EH (cell line): Measurements from ENCODE around the gene PEAR1.

Source experiments
- DNase-seq: peaks from one replicate; pipeline ENCODE4 v3.0.0-alpha.2; 2015; ENCODE audit warnings: low read depth

Gene PEAR1

DNA sequence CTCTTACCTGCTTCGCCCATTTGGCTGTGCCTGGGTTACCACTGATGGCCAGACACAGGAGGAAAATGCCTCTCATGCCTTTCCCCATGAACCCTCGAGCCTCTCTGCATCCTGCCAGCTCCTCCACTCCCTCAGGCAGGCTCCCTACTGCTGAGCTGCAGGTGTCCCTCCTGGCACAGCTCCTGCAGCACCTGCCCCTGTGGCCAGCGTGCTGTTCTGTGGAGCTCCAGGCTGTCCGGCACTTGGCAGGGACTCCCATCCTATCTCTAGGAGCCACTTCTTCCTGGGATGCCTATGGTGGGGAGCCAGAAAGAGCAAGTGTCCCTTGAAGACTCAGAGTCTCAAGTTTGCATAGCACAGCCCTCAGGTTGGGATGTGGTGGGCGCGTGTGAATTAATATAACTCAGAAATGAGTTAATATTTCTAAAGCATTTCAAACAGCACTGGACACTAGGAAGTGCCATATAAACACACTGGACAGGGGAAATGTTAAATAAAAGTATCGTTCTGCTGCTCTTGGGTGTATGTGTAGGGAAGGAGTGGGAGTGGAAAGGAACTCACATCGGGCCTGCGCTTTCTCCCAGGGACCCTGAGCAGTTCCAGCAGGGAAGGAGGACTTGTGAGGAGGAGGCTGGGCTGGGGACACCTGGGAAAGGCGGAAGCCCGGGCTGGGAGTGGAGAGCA, 29.6 kb downstream of the PEAR1 start:
- no peak for DNase-seq

DNA sequence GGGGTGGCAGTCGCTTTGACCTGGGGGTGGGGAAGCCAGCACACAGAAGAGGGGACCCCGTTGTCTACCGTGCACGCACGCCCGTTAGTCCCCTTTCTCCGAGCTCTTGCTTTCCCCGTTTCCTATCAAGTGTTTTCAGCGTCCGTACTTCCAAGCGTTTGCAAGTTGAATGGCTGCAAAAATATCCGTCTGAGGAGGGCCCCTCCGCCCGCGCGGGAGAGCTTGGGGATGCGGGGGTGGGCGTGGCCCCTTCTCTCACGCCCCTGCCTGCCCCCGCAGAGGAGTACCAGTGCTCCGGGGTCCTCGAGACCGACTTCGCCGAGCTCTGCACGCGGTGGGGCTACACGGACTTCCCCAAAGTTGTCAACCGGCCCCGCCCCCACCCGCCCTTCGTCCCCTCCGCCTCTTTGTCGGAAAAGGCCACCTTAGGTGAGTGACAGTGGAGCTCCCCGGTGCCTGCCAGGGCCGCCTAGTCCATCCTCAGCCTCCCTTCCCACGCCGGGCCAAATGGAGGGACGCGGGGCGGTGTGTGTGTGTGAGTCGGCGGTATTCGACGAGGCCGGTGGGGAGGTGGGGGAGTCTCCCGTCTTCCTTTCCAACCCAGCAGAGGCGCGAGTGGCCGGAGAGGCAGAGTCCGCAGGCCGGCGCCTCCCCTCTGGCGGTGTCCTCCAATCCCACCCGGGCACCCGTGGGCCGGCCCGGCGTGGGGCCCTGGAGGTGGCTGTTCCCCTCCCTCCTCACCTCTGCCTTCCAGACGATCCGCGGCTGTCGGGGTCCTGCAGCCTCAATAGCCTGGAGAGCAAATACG, 30.4 kb downstream of the PEAR1 start:
- DNase-seq = no peak

DNA sequence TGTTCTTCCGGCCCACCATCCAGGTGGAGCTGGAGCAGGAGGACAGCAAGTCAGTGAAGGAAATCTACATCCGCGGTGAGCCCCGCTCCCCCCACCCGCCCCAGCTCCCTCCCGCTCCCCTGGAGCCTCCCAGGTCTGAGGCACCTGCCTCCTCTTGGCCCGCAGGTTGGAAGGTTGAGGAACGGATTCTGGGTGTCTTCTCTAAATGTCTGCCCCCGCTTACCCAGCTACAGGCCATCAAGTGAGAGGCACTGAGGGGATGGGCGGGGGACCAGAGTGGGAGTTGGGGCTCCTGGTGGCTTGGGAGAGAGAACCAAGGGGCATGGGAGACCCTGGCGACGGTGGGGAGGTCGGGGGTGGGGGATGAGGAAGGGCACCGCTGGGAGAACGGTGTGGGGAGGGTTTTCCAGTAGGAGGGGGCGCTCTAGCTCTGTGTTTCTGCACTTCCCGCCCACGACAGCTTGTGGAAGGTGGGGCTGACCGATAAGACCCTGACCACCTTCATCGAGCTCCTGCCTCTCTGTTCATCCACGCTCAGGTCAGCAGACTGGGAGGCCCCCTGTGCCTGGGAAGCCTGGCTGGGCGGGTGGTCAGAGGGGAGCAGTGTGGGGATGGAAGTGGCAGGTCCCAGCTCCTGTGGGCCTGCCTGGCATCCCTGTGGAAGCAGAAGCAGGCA, 31.1 kb downstream of the PEAR1 start:
- DNase-seq = no peak

DNA sequence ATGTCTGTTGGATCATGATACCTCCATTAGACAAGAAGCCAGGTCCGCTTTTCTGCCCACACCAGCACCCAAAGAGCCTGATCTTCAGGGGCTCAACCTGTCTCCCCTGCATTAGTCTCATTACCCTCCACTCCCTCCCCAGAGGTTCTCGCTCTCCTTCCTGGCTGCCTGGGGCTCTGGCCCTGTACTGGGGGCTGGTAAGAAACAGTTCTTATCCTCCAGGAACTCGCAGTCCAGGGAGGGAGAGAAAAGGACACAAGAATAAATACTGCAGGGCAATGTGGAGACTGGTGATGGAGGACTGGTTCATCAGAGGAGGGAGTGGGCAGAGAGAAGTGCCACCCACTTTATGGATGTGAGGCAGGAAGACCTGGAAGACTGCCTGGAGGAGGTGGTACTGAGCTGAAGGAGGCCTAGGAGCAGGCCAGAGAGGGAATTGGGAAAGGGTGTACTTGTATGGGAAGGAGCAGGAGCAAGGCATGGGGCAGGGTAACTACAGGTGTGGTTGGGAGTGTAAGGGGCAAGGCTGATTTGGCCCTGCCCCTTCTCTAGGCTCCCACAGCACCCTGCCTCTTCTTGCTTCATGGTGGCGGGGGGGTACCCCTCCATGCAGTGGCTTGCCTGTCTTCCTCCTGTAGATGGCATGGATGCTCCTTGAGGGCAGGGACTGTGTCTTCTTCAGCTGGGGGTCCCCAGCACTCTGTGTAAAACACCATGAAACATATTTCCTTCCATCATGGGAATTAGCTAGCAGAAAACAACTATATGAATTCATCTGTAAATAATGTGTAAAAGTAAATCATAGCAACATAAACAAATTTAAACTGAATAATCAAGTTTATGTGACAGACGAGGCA, 31.9 kb downstream of the PEAR1 start:
- no peak for DNase-seq

DNA sequence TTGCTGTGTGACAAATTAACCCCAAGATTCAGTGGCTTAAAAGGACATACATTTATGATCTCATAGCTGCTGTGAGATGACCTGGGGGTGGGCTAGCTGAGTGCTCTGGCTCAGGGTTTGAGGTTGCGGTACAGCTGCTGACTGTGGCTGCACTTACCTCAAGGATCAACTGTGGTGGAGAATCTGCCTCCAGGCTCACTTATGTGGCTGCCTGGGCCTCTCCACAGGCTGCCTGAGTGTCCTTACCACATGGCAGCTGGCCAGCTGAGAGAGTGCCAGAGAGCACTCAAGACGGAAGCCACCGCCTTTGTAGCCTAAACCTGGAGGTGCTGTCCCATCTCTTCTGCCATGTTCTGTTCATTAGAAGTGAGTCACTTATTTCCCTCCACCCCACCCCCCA, 32.7 kb downstream of the PEAR1 start:
- peak; percentile 93 for DNase-seq

DNA sequence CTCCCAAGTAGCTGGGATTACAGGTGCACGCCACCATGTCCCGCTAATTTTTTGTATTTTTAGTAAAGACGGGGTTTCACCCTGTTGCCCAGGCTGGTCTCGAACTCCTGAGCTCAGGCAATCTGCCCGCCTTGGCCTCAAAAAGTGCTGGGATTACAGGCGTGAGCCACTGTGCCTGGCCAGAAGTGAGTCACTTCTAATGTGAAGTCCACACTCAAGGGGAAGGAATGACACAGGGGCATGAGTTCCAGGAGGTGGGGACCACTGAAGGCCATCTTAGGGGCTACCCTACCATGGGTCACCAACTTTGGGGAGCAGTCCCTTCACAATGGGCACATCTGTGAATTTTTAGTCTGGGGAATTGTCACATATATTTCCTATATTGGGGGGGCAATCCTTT, 33.2 kb downstream of the PEAR1 start:
- DNase-seq = peak; percentile 52

DNA sequence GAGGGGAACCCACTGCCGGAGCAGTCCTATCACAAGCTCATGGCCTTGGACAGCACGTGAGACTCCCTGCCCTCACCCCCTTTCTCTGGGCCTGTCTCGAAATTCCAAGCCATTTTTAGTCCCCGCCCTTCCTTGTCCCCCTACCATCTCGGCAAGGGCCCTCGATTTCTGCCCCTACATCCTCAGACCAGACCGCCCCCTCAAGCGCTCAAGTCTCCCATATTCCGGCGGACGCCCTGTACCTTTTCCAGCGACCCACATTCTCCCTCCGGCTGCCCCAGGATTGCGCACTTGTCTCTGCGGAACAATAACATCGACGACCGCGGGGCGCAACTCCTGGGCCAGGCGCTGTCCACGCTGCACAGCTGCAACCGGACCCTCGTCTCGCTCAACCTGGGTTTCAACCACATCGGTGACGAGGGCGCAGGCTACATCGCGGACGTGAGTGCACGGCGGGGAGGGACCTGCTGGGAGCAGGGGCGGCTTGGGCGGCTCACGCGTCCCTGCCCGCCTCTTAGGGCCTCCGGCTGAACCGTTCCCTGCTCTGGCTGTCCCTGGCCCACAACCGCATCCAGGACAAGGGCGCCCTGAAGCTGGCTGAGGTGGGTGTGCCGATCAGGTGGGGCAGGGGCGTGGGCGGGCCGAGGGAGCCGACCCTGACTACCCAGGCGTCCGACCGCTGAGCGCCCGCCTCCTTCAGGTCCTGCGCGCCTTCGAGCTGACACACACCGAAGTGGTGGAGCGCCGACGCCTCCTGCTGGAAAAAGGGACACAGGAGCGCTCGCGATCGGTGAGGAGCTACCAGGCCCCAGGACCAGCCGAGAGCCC, 33.9 kb downstream of the PEAR1 start:
- peak; percentile 78 for DNase-seq

DNA sequence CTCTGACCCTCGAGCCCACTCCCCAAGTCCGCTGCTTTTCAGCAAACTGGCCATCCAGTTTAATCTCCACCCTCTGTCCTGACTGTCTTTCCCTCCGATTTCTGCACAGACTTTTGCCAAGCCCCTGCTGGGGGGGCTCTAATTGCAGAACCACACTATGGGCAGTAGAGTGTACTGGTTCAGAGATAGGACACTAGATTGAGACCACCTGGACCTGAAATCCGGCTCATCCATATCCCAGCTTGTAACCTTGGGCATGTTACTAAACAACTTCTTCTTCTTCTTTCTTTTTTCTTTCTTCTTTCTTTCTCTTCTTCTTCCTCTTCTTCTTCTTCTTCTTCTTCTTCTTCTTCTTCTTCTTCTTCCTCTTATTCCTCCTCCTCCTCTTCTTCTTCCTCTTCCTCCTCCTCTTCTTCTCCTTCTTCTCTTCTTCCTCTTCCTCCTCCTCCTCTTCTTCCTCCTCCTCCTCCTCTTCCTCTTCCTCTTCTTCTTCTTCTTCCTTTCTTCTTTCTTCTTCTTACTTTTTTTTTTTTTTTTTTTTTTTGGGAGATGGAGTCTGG, 34.6 kb downstream of the PEAR1 start:
- no peak for DNase-seq

DNA sequence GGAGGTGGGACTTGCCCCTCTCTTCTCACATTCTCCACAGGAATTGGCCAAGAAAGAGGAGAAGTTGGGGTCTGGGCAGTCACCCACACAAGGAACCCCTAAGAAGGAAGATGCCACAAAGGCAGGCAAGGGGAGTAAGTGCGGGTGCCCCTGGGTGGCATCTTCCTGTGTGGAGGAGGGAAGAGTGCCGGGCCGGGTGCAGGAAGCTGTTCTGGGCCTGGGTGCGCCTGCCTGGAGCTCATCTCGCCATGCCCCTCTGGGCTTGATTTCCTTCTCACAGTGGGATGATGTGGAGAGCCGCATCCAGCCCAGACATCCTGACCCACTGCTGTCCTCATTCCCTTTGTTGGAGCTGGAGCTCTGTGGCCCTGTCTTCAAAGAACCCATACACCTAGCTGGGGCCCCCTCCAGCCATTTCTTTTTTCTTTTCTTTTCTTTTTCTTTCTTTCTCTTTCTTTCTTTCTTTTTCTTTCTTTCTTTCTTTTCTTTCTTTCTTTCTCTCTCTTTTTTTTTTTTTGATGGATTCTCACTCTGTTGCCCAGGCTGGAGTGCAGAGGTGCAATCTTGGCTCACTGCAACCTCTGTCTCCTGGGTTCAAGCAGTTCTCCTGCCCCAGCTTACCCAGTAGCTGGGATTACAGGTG, 36.2 kb downstream of the PEAR1 start:
- DNase-seq = no peak

DNA sequence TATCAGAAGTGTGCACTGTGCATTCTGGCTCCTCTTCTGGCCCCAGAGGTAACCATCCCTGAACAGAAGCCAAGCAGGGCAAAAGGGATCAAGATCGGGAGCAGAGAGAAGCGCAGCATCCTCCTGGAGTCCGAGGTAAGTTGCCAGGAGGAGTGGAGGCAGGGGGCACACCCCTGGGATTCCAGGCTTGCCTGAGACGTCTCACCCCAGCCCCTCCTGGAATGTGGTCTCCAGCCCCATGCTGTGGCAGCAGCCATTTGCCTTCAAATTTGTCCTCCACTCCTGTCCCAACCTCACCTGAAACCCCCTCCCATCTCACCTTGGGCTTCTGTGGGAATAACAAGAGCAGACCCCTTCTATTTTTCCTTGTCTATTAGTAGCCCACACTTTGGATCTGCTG, 37.0 kb downstream of the PEAR1 start:
- no peak for DNase-seq

DNA sequence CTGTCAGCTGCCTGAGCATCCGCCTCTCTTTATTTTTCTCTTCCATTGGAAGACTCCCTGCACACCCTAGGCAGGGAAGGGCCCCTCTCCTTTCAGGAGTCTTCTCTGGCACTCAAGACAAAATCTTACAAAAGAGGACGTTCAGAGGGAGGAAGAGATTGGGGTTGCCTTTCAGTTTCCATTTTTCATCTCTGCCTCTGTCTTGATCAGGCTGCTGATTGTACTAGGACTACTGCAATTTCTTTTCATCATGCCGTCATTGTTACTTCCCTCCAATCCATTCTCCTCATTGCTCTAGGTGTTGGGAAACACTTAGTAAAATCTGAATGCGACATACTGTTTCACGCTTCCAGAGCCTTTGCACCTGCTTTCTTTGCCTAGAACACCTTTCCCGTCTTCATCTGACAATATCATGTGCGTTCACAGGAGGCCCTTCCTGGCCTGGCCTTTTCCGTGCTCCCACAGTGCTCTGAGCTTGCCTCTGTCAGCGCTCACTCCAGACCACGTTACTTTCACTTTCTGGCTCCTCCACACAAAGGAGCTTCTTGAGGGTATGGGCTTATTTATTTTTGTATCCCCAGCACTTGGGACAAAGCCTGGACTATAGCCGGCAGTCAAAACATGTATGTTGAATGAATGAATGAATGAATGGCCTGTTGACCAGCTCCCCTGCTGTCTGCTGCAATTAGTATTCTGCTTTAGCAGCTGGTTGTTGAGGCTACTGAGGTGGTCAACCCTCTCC, 37.9 kb downstream of the PEAR1 start:
- peak; percentile 26 for DNase-seq

DNA sequence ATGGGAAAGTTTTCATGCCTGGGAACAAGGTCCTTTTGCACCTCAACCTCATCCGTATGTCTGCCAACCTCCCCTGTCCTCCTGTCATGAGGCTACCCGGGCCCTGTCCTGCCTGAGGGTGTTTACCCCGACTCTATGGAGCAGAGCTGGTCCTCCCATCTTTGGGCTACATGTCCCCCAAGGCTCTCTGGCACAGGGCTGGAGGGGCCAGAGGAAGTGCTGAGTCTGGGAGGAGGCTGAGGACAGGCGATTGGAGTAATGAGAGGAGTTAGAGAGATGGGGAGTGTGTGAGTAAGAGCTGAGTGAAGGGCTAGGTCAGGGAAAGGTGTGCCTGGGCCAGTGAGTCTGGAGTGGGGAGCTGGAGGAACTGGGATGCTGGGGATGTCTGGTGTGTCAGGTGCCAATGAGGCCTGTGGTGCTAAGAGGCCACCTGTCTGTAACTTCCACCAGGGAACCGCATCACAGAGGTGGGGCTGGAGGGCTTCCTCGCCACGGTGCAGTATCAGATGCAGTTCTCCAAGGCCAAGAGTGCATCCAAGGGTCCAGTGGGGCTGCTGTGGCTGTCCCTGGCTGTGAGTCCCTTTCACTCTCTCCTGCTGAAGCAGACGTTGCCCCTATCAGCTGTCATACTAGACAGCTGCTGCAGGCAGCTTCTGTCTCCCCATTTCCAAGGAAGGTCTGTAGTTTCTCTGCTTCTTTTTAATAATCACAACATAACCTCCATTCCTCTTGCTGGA, 38.6 kb downstream of the PEAR1 start:
- DNase-seq = no peak

DNA sequence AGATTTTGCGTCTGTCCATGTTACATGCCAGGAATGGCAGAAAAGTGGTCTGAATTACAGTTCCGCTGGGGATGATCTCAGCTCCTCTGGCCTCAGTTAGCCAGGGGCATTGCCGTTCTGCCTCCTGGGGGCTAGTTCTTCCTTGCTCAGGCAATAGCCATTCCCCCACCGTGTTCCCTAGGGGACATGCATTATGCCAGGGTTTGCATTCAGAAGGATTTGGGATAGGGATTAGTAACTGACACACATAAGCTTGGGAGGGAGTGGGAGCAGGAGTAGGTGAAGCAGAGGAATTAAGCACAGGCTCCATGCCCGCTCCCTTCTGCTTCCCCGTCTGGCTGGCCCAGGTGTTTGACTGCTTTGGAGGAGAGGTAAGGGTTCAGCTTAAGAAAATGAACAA, 39.6 kb downstream of the PEAR1 start:
- no peak for DNase-seq

DNA sequence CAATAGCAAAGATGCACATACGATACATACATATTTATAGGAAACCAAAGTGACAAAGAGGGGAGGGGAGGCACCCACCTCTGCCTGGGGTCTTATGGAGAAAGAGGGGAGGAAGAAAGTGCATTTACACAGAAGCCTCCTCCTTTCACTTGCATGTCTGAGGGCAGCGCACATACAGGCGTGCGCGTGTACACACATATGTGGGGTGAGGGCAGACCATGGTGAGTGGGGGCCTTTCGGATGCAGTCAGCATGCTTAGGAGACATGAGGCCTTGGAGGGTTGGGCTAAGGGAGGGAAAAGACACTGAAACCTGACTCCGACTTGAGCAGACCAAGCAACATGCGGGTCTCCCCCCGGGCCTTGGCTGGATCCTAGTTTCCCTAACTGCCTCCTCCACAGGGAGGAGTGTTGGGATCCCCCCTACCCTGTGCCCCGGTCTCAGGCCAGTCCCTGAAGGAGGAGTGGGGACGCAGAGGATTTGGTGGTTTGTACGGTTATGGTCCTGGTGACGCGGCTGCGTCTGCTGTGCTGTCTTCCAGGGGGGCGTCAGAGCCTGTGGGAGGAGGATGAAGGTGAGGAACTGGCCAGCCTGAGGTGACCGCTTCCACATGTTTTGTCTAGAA, 42.1 kb downstream of the PEAR1 start:
- no peak for DNase-seq

DNA sequence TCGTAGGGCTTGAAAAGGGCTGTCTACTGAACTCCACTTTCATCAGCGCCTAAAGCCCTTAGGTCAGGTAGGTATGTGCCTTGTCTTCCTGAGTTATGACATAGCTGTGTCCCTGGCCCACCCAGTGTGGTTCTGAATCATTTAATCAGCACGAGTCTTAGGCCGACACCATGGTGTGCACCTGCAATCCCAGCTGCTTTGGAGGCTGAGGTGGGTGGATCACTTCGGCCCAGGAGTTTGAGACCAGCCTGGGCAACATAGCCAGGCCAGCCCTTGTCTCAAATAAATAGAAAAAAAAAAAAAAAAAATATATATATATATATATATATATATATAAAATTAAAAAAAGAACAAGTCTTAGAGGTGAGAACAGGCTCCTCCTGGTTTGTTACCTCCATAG, 42.7 kb downstream of the PEAR1 start:
- DNase-seq = no peak

DNA sequence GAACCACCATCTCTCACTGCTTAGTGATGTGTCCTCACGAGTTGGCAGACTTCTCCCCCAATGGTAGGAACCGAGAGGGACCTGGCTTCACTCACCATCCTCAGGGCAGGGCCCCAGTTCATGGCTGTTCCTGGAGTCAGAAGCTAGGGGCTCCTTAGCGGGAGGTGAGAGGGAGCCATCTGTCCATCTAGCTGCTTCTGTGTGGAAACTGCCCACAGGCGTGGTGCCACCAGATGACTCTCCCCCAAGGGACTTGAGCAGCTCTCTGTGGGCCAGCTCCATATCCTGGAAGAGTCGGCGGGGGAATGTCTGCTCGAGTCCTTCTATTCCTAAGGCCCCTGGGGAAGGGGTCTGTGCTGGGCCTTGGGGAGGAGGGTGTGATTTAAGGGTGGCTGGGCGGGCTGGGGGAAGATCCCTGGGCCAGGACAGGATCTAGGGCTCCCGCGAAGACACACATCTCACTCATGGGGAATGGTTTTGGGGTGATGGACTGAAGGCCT, 43.3 kb downstream of the PEAR1 start:
- DNase-seq = no peak

DNA sequence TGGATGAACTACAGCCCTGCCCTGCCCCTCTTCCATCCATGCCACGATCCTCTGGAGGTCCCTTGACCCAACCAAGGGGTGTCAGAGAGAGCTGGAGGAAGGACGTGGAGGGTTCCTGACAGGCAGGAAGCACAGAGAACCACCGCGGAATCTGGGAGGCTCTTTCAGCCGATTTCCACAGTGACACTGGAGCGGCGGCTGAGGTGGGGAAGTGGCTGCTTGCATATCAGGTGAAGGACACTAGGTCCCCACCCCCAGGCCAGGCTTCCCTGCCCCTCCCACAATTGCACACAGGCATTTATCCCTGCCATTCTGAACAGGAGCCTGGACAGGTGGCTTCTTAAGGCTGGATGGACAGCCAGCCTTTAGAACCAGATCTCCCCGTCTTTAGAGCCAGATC, 44.4 kb downstream of the PEAR1 start:
- no peak for DNase-seq

DNA sequence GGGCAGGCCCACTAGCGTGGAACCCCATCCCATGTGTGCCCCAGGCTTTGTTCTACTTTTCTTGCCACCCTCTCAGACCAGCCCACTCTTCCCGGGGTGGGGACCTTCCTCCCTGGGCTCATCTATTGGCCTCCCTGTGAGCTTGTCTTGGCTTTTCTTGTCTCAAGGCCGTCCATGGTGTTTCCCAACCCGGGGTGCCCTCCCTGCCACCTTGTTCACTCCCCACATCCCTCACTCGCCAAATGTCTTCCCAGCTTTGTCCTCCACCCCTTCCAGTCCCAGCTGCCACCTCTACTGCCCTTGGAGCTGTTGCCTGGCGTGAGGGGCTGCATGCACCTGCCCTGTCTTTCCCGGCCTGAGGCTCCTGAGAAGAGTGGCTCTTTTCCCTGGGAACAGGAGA, 45.3 kb downstream of the PEAR1 start:
- DNase-seq = no peak
